Cardiac septum (tissue), 1 donor: ENCODE data around the gene CRK. TPM values are rescaled to one million over a fixed set of nuclear protein-coding genes. Genes with fewer than 3 reads are reported as not detected.
"Not testable (repeated sequence)": the region's sequence is repeated elsewhere in the genome, so short reads cannot be mapped to it uniquely, and the experiment has no call there.

Experiments
- DNase-seq: peaks from one replicate; pipeline ENCODE4 v3.0.0-alpha.2; 2020; ENCODE audit warnings: low spot score
- intact Hi-C: fragments of 100-400 bp; cut with DNase I; formaldehyde crosslinking; loops from one replicate; pipeline ENCODE4 v1.14.0; 2022
- total RNA-seq: library from RNA; stranded (reverse); fragmentation: NEBNext Ultra II Directional; extraction: Animal tissue kit (Norgen Biotek cat#: 25700); gene quantifications from one replicate; pipeline ENCODE4 v1.2.1, GENCODE V29; 2021
- donor health status: DM: no; HTN: no; CAD: no.

The CRK gene
- total RNA-seq, 1 donor from 2014 or later = 43.4 TPM

DNA sequence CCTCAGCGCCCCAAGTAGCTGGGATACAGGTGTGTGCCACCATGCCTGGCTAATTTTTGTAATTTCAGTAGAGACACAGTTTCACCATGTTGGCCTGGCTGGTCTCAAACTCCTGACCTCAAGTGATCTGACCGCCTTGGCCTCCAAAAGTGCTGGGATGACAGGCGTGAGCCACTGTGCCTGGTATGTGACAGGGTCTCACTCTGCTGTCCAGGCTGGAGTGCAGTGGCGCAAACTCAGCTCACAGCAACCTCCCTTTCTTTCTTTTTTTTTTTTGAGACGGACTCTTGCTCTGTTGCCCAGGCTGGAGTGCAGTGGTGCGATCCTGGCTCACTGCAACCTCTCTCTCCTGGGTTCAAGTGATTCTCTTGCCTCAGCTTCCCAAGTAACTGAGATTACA lies 13.3 kb downstream of the CRK start:
- intact Hi-C loops = loop anchor here (5.0 kb wide), 1 partner anchor 35 kb away; no protein-coding TSS in a partner anchor
- DNase-seq = not testable (repeated sequence)

DNA sequence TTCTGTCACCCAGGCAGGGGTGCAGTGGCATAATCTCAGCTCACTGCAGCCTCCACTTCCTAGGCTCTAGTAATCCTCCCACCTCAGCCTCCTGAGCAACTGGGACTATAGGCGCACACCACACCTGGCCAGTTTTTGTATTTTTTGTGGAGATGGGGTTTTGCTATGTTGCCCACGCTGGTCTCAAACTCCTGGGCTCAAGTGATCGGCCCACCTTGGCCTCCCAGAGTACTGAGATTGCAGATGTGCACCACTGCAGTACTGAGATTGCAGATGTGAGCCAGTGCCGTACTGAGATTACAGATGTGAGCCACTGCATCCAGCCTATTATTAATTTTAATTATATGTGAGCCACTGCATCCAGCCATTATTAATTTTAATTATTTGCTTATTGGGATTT lies 13.8 kb downstream of the CRK start:
- DNase-seq = no peak
- intact Hi-C loops = loop anchor here (5.0 kb wide), 1 partner anchor 35 kb away; no protein-coding TSS in a partner anchor

DNA sequence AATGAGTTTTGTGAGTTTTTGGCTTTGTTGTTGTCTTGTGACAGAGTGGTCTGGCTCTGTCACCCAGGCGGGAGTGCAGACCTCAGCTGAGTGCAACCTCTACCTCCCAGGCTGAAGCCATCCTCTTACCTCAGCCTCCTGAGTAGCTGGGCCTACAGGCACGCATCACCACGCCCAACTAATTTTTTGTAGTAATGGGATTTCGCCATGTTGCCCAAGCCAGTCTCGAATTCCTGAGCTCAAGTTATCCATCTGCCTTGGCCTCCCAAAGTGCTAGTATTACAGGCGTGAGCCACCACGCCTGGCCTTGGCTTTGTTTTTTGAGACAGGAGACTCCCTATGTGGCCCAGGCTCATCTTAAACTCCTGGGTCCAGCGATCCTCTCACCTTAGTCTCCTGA lies 15.1 kb downstream of the CRK start:
- intact Hi-C loops = loop anchor here (5.0 kb wide), 1 partner anchor 34 kb away; no protein-coding TSS in a partner anchor

DNA sequence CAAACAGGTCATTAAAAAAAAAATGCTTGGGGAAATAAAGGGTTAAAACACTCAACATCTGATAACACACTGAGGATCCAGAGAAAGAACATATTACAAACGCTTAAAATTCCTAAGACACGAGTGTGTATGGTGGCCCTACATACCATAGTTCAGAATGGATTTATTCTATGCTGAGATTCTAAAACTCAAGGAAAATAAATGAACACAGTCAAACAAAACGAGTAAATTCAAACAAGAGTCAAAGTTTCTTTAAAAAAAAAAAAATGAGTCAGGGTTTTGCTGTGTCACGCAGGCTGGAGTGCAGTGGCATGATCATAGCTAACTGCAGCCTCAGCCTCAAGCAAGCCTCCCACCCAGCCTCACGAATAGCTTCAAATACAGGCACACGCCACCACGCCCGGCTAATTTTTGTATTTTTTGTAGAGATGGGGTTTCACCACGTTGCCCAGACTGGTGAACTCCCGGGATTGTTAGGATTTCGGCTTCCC lies 17.4 kb downstream of the CRK start:
- no peak for DNase-seq
- intact Hi-C loops = no loop called here

More for the DNA sequence above, 15.1 kb downstream of the CRK start:
- no peak for DNase-seq

DNA sequence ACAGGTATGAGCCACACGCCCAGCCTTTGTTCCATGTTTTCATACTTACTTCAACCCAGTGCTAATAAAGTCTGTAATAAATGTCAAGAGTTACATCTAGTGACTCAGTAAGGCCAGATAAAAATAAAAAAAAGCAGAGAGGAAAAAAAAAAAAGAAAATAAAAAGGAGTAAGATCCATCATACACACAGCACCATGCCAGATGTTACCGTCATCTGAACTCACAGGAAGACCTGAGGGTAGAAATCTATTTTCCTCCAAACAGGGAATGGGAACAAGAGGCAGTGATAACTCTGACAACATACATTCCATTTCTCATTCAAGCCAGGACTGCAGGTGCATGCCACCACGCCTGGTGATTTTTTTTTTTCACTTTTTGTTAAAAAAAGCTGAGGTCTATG lies 20.7 kb downstream of the CRK start:
- DNase-seq = no peak
- intact Hi-C loops = no loop called here

DNA sequence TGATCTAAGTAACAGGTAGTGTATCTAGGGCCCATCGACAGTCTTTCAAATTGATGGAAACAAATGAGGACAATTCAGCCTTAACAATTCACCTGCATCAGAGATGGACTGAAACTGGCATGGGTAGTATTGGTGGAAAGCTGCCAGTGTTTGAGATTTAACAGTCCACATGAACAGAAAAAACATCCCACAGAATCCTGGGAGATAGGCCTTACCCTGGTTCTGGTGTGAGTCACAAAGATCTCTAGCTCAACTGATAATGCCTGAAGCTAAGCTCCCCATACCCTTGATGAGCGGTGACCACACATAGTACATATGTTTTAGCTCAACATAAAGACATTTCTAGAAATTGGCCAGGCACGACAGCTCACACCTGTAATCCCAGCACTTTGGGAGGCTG lies 21.9 kb downstream of the CRK start:
- intact Hi-C loops = no loop called here
- no peak for DNase-seq

DNA sequence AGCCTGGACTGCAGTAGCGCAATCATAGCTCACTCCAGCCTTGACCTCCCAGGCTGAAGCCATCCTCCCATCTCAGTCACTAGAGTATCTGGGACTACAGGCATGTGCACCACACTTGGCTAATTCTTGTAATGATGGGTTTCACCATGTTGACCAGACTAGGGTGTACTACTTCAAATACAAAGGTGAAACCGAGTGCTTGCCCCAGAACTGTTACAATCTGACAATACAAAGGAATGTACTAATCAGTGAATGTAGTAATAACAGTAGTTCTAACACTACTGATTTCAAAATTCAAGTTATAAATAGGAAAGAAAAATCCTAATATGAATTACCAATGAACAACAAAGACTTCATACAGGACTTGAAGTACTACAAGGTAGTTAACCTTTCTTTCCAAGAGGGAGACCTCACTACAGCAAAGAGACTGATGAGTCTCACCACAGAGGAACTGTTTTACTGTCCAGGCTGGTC lies 24.4 kb downstream of the CRK start:
- intact Hi-C loops = no loop called here
- DNase-seq = no peak

DNA sequence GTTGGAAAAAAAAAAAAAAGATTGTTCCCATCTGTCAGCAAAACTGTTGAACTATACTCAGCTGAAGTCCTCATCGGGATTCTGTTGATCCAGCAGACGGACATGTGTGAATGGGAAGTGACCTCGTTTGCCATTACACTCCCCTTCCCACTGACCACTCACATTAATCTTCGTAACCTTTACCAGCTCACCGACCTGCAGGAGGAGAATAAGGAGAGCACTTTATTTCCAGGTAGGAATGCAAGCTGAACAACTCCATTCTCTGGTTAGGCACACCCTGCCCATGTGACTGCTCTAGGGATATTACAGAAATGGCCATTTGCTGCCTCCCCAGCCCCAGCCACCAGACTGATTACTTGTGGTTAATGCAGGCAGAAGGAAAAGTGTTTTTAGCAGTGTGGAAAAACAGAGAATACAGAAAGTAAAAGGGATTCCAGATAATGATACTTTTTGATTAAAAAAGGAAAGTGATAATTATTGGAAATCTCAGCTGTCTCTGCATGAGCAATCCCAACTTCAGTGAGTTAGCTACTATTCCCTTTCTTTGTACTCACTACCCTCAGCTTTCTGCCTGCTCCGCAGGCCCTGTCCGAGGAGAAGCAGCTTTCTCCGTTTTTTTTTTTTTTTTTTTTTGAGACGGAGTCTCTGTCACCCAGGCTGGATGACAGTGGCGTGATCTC lies 32.4 kb downstream of the CRK start:
- DNase-seq = no peak
- intact Hi-C loops = no loop called here

DNA sequence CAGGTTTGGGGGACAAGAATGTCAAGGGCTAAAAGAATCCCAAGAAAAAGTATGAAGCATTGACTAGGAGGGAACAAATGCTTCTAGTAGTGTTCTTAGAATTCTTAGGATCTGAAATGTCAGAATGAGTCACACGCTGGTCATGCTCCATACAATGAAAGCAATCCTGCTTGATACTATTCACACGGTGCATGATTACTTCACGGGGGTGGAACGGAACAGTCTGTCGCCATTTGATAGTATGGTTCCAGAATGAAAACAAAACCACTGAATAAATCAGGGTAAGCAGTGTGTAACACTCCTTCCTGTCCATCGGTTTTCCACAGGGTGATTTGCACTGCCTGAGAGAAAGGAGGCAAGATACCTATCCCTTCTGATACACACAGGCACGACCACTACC lies 33.1 kb downstream of the CRK start:
- no peak for DNase-seq
- intact Hi-C loops = no loop called here

DNA sequence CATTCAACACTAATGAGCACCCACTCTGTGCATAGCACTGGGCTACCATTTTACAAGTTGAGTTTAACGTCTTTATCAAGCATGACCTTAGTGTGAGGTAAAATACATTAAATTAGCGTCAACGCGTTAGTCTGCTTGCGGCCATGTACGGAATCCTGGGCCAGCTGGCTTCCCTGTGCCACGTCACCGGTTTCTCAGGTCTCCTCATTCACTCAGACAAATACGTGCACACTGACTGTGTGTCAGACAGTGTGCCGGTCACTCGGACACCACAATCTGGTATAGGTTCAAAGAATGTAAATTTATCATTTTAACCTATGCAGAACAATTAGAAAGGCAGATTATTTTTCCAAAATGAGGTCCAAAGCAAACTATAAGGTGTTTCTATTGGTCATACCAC lies 34.6 kb downstream of the CRK start:
- no peak for DNase-seq
- intact Hi-C loops = no loop called here

DNA sequence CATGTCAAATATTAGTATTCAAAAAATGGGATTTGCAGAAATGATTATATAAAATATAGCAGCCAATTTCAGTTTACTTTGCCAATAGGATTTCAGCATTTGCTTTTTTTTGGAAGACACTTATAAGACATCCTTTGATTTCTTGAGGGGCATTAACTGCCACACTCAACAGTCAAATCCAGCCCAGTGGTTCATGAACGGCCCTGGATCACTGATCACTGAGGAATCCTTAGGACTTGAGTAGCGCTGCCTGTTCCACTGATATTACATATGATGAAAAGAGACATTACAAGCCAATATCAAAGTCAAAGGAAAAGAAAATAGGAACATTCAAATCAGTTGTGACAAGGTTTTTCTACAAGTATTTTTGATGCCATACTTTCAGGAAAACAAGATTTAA lies 35.1 kb downstream of the CRK start:
- no peak for DNase-seq
- intact Hi-C loops = no loop called here

DNA sequence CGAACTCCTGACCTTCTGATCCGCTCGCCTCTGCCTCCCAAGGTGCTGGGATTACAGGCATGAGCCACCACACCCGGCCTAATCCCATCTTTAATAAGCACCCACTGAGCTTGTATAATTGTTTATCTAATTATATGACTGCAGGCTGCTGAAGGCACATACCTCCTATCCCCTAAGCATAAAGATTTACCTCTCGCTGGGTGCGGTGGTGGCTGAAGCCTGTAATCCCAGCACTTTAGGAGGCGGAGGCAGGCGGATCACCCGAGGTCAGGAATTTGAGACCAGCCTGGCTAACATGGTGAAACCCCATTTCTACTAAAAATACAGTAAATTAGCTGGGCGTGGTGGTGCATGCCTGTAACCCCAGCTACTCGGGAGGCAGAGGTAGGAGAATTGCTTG lies 35.9 kb downstream of the CRK start:
- intact Hi-C loops = no loop called here
- no peak for DNase-seq

DNA sequence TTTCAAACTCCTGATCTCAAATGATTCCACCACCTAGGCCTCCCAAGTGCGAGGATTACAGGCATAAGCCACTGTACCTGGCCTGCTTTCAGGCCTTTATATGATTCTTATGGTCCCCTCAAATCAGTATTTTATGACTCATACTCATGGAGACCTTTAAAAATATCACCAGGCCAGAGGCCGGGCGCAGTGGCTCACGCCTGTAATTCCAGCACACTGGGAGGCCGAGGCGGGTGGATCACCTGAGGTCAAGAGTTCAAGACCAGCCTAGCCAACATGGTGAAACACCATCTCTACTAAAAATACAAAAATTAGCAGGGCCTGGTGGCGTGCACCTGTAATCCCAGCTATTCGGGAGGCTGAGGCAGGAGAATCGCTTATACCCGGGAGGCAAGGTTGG lies 37.6 kb downstream of the CRK start:
- DNase-seq, intact Hi-C loops: not testable (repeated sequence)

DNA sequence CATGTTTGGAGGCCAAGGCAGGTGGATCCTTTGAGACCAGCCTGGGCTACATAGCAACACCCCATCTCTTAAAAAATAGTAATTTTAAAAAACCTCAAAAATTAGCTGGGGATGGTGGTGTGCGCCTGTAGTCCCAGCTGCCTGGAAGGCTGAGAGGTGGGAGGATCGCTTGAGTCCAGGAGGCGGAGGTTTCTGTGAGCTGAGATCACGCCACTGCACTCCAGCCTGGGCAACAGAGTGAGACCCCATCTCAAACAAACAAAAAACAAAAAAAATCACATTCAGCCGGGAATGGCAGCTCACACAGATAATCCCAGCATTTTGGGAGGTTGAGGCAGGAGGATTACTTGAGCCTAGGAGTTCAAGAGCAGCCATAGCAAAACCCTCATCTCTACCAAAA lies 39.6 kb downstream of the CRK start:
- intact Hi-C loops = no loop called here

DNA sequence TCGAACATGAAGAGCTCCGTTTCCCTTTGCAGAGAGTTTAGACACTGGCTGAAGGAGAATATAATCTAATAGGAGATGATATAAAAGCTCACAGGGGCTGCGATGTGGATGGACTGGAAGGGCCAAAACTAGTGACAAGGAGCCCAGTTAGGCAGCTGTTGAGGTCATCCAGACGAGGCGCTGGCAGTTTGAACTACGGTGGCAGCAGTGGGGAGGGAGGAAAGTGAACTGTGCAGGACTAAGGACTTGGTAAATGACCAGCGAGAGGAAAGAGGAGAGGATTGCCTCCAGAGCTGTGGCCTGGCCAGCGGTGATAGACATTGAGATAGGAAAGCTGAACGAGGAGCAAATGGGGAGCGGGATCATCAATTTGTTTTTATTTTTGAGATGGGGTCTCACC lies 41.4 kb downstream of the CRK start:
- intact Hi-C loops = no loop called here
- no peak for DNase-seq

More for the DNA sequence above, 39.6 kb downstream of the CRK start:
- DNase-seq = no peak

DNA sequence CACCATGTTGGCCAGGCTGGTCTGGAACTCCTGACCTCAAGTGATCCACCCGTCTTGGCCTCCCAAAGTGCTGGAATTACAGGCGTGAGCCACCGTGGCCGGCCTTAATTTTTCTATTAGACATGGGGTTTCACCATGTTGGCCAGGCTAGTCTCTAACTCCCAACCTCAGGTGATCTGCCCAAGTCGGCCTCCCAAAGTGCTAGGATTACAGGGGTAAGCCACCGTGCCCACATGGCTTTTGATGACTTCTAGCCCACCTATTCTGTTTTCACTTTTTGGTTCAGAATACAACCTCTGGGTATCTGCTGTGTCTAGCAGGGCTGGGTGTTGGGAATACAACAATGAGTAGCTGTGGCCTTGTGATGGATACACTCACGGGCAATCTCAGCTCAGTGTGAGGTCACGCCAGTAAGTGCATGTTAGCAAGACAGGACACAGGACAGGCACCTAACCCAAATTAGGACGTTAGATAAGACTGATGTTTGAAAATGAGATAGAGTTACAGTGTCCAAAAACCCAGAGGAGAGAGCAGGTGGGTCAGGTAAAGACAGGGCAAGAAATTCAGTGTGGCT lies 41.9 kb downstream of the CRK start:
- DNase-seq = no peak
- intact Hi-C loops = no loop called here

DNA sequence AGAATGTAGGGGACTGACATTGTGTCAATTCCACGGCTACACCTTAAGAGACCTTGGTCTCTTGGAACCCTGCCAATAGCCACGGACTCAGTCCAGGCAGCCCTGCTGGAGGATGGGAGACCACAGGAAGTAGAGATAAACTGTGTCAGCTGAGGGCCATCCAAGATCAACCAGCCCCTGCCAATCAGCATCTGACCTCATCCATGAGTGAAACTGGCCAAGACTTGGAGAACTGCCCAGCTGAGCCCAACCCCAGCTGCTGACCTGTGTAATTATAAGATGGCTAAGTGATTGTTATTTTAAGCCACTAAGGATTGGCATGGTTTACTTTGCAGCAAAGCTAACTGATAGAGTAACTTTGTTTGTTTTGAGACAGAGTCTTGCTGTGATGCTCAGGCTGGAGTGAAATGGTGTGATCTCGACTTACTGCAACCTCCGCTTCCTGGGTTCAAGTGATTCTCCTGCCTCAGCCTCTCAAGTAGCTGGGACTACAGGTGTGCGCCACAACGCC lies 42.7 kb downstream of the CRK start:
- peak; percentile 85 for DNase-seq
- intact Hi-C loops = no loop called here

DNA sequence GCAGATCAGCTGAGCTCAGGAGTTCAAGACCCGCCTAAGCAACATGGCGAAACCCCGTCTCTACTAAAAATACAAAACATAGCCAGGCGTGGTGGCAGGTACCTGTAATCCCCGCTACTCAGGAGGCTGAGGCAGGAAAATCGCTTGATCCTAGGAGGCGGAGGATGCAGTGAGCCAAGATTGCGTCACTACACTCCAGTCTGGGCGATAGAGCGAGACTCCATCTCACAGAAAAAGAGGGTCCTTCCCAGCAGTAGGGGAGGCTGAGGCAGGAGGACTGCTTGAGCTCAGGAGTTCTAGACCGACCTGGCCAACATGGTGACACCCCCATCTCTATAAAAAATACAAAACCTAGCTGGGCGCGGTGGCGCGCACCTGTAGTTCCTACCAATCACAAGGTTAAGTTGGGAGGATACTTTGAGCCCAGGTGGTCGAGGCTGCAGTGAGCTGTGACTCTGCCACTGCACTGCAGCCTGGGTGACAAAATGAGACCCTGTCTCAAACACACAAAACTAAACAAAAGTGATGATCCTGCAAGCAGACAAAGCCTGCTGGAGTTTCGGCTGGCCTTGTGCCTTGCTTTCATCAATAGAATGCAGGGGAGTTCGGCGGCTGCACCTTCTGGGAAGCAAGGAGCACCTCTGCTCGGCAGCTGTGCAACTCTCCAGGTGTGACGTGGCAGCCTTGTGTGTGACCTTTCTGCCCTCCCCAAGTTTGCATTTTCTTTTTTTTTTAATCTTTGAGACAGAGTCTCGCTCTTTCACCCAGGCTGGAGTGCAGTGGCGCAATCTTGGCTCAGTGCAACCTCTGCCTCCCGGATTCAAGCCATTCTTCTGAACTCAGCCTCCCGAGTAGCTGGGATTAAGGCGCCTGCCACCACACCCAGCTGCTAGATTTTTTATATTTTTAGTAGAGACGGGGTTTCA lies 43.6 kb downstream of the CRK start:
- no peak for DNase-seq
- intact Hi-C loops = no loop called here

DNA sequence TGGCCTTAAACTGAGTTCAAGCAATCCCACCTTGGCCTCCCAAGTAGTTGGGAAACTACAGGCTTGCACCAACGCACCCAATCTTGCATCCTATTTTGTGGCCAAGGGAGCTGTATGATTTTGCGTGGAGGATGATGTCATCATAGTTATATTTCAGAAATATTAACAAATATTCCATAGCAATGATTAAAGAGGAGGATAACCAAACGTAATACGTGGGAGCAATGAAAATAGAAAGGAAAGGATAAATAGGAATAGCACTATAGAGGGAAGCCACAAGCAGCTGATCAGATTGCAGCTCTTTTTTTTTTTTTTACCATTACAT lies 53.8 kb downstream of the CRK start:
- intact Hi-C loops = no loop called here
- DNase-seq = no peak
